GM21367 (cell line): ENCODE results near the gene CADM4.
A peak's percentile ranks its signal among the peaks of the same experiment; 100 is the strongest.
"Not testable (repeated sequence)": the region's sequence is repeated elsewhere in the genome, so short reads cannot be mapped to it uniquely, and the experiment has no call there.

Source experiments
- ATAC-seq: cut with Tn5 transposase; IDR thresholded peaks from one replicate; pipeline ENCODE4 v1.9.1; 2021; ENCODE audit not compliant: unreplicated experiment

Gene CADM4

GRCh38 chr19:43639519-43640423 lies at the start of gene CADM4:
Gene CADM4 (minus strand): TSS chr19:43639850. CDS start chr19:43639790, 60 bp downstream.
- no peak for ATAC-seq

DNA sequence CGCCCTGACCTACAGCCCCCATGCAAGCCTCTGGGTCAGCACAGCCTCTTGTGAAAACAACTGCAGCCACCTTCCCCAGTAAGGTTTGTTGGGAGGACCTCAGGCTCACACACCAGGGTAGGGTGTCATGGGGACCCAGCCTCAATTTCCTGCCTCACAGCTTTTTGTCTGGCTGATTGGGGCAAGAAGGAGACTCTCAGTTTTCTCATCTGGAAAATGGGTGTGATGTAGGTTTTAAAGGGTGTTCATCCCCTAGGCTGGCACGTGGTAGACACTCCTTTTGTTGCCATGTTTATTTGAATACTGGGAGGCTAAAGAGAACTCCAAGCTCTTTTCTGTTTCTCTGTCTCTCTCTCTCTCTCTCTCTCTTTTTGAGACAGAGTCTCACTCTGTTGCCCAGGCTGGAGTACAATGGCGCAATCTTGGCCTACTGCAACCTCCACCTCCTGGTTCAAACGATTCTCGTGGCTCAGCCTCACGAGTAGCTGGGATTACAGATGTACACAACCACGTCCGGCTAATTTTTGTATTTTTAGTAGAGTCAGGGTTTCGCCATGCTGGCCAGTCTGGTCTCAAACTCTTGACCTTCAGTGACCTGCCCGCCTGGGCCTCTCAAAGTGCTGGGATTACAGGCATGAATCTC lies 48.5 kb upstream of the CADM4 start:
- no peak for ATAC-seq

GRCh38 chr19:43687660-43687997 lies 48.0 kb upstream of the CADM4 start:
- ATAC-seq: no peak

- no peak for ATAC-seq
Observed at GRCh38 chr19:43684326-43684725, 44.7 kb upstream of the CADM4 start.

GRCh38 chr19:43683905-43684304 lies 44.3 kb upstream of the CADM4 start:
- no peak for ATAC-seq

- no peak for ATAC-seq
Observed at GRCh38 chr19:43682824-43683661, 43.4 kb upstream of the CADM4 start.

DNA sequence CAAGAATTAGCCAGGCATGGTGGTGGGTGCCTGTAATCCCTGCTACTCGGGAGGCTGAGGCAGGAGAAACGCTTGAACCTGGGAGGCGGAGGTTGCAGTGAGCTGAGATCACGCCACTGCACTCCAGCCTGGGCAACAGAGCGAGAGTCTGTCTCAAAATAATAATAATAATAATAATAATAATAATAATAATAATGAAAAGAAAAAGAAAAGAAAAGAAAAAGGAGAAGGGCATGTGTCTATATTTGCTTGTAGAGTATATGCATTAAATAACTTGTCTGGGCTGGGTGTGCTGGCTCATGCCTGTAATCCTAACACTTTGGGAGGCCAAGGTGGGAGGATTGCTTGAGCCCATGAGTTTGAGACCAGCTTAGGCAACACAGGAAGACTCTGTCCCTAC lies 42.6 kb upstream of the CADM4 start:
- ATAC-seq: not testable (repeated sequence)

DNA sequence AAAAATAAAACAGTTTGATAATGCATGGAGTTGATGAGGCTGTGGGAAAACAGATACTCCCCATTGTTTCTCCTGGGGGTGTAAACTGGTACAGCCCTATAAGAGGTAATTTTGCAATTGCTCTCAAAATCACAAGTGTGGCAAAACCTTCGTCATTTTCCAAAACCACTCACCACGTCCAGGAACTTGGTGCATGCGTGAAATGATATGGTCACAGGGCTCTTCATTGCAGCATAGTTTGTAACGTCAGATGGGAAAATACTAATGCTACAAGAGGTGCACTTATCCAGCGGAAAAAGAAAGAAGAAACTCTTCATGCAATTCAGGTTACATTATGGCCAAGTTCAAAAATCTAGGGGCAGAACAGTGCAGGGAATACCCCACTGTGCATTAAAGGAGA lies 42.2 kb upstream of the CADM4 start:
- ATAC-seq: no peak

DNA sequence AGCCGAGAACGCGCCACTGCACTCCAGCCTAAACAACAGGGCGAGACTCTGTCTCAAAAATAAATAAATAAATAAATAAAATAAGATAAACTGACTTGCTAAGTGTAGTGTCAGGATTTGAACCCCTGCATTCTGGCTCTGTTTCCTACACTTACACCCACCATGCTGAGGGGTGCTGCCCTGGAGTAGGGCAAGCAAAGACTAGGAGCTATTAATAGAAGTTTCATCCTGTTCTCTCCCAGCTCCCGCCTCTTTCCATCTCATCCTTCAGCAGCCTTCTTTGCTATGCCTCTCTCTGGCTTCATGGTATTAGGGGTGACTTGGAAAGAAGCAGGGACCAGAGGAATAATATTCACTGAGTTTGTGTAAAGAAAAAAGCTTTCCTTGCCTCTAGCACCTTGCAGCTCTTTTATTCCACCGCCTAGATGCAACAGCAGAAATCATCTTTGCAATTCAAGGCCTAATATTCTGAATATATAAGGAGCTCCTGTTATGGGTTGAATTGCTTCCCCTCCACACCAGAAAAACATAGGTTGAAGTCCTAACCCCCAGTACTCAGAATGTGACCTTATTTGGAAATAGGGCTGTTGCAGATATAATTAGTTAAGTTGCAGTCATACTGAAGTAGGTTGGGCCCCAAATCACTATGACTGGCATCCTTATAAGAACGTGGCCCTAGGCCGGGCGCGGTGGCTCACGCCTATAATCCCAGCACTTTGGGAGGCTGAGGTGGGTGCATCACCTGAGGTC lies 39.0 kb upstream of the CADM4 start:
- no peak for ATAC-seq

- no peak for ATAC-seq
Observed at GRCh38 chr19:43675906-43676305, 36.3 kb upstream of the CADM4 start.

DNA sequence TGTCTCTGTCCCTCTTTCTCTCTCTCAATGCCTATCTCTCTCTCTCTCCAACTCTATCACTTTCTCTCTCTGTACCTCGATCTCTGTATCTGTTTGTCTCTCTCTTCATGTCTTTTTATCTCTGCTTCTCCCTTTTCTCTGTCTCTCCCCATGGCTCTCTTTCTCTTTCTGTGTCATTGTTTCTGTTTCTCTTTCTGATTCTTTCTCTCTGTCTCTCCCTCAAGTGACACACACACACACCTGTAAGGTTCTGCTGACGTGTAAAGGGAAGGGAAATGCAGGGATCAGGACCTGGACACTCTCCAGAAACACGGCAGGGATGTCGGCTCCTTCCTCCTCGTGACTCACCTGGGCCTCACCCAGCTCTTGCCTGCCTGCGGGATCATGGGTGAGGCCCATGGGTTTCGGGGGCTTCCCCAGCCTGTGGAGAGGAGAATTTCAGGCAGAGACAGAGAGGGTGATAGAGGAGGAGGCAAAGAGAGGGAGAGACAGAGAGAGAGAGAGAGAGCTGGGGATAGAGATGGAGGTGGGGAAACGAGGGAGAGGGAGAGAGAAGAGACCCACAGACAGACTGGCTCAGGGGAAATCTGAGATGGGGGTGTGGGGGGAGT lies 35.7 kb upstream of the CADM4 start:
- no peak for ATAC-seq

- no peak for ATAC-seq
Observed at GRCh38 chr19:43674596-43674995, 34.9 kb upstream of the CADM4 start.

- no peak for ATAC-seq
Observed at GRCh38 chr19:43674183-43674582, 34.5 kb upstream of the CADM4 start.

- ATAC-seq: no peak
Observed at GRCh38 chr19:43673637-43674036, 34.0 kb upstream of the CADM4 start.

- ATAC-seq: no peak
Observed at GRCh38 chr19:43672061-43672679, 32.5 kb upstream of the CADM4 start.

GRCh38 chr19:43668406-43669109 lies 28.9 kb upstream of the CADM4 start:
- ATAC-seq: peak; percentile 82

- no peak for ATAC-seq
Observed at GRCh38 chr19:43667876-43668405, 28.3 kb upstream of the CADM4 start.

DNA sequence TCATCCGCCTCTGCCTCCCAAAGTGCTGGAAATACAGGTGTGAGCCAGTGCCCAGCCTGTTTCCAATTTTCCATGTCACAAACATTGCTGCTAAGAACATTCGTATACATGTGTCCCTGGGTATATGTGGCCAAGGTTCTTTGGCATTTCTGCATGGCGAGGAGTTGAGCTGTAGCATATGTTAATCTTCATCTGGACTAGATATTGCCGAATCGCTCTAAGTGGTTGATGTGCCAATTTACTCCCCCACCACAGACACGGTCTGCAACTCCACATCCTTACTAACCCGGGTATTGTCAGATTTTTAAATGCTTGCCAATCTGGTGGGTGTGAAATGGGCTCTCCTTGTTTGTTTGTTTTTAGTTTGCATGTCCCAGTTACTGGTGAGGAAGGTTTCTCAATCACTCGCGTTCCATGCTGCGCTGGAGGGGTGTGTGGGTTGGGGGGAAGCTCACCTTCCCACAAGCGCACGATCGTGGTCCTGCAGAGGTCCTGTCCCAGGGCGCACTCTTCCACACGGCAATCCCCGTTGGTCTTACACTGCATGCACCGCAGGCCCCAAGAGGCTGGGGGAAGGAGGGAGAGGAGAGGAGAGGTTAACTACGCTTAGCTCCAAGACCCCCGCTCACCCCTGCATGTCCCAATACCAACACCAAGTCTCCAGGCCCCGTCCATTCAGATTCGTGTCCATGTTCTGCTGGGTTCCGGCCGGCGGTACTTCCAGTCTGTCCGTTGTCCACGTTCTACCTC lies 27.7 kb upstream of the CADM4 start:
- no peak for ATAC-seq
